Cardiac fibroblast (primary cell): ENCODE data around the gene ARG1.

Experiments used
- DNase-seq, 2 donors: peaks; one replicate each; pipeline versions ENCODE4 v3.0.0 to v3.0.0-alpha.2; 2010; ENCODE audit warnings: low read depth in 2 of 2
- H3K4me3 ChIP-seq, 2 donors: replicated peaks in 1 of 2; 1 replicate in 1 of 2; 2 replicates in 1 of 2; pipeline ENCODE4 v1.5.1; 2011; ENCODE audit warnings: low read depth in 2 of 2, low read length in 2 of 2, mild to moderate bottlenecking in 2 of 2, moderate library complexity in 1 of 2
- TF ChIP-seq, protein P1 (sequence below): IDR thresholded peaks from one replicate; pipeline ENCODE4 v1.5.1; 2011; ENCODE audit warnings: low read depth, mild to moderate bottlenecking, low read length, inconsistent platforms

ARG1 gene

GRCh38 chr6:131547488-131547887 lies 25.5 kb upstream of the ARG1 start:
- no peak overlapping the region for H3K4me3 ChIP-seq
- TF ChIP-seq, protein P1, sequence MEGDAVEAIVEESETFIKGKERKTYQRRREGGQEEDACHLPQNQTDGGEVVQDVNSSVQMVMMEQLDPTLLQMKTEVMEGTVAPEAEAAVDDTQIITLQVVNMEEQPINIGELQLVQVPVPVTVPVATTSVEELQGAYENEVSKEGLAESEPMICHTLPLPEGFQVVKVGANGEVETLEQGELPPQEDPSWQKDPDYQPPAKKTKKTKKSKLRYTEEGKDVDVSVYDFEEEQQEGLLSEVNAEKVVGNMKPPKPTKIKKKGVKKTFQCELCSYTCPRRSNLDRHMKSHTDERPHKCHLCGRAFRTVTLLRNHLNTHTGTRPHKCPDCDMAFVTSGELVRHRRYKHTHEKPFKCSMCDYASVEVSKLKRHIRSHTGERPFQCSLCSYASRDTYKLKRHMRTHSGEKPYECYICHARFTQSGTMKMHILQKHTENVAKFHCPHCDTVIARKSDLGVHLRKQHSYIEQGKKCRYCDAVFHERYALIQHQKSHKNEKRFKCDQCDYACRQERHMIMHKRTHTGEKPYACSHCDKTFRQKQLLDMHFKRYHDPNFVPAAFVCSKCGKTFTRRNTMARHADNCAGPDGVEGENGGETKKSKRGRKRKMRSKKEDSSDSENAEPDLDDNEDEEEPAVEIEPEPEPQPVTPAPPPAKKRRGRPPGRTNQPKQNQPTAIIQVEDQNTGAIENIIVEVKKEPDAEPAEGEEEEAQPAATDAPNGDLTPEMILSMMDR = no peak
- no peak for DNase-seq

- TF ChIP-seq, protein P1 = no peak
- DNase-seq = no peak
- H3K4me3 ChIP-seq = no peak overlapping the region
Observed at GRCh38 chr6:131548441-131548840, 24.6 kb upstream of the ARG1 start.

GRCh38 chr6:131549811-131550210 lies 23.2 kb upstream of the ARG1 start:
- no peak for DNase-seq

DNA sequence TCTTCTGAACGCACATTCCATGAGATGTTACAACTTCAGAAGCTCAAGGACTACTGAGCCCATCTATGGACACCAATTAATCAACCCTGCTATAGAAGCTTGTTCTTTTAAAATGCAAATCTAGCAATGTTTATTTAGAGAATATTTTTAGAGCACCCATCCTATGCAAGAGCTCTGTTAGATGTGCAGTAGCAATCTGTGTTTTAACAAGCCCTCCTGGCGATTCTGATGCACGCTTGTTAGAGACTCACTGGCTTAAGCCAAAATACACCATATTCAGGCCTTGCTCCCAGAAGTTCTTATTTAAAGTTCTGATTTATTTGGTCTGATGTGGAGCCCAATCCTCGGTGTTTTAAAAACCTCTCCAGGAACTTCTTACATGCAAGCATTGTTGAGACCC lies 21.1 kb upstream of the ARG1 start:
- DNase-seq = no peak
- TF ChIP-seq, protein P1 = no peak
- H3K4me3 ChIP-seq = no peak overlapping the region

More at GRCh38 chr6:131549811-131550210, 23.2 kb upstream of the ARG1 start:
- TF ChIP-seq, protein P1 = no peak
- no peak overlapping the region for H3K4me3 ChIP-seq

- DNase-seq = no peak
- no peak overlapping the region for H3K4me3 ChIP-seq
- TF ChIP-seq, protein P1 = no peak
Observed at GRCh38 chr6:131552572-131552971, 20.5 kb upstream of the ARG1 start.

- no peak for DNase-seq
- TF ChIP-seq, protein P1 = no peak
- no peak overlapping the region for H3K4me3 ChIP-seq
Observed at GRCh38 chr6:131555992-131556391, 17.0 kb upstream of the ARG1 start.

- TF ChIP-seq, protein P1 = no peak
- no peak overlapping the region for H3K4me3 ChIP-seq
- no peak for DNase-seq
Observed at GRCh38 chr6:131558922-131559321, 14.1 kb upstream of the ARG1 start.
